Sigmoid colon (tissue), 7 donors: ENCODE results near the gene UBE2G1. TPM values are rescaled to one million over a fixed set of nuclear protein-coding genes. Genes with fewer than 3 reads are reported as not detected.
A peak's percentile ranks its signal among the peaks of the same experiment; 100 is the strongest.

Experiments used
- DNase-seq: peaks from one replicate; pipeline ENCODE4 v3.0.0-alpha.2; 2019
- H3K27ac ChIP-seq, 4 donors: fragments of 200-600 bp; sonication (generic); one replicate each; pipeline ENCODE4 v1.5.1; 2016 to 2019; ENCODE audit warnings: mild to moderate bottlenecking in 1 of 4
- H3K27me3 ChIP-seq, 3 donors: fragments of 200-600 bp; sonication (generic); one replicate each; pipeline ENCODE4 v1.5.1; 2019; ENCODE audit warnings: mild to moderate bottlenecking in 1 of 3
- H3K36me3 ChIP-seq, 4 donors: fragments of 200-600 bp; sonication (generic); one replicate each; pipeline ENCODE4 v1.5.1; 2016 to 2019
- H3K4me1 ChIP-seq, 4 donors: fragments of 200-600 bp; sonication (generic); one replicate each; pipeline ENCODE4 v1.5.1; 2017 to 2019
- H3K4me3 ChIP-seq, 4 donors: fragments of 200-600 bp; sonication (generic); one replicate each; pipeline ENCODE4 v1.5.1; 2017 to 2019; ENCODE audit warnings: mild to moderate bottlenecking in 2 of 4, moderate library complexity in 1 of 4
- H3K9me3 ChIP-seq, 4 donors: fragments of 200-600 bp in 3 of 4; sonication (generic) in 3 of 4; one replicate each; pipeline versions ENCODE4 v1.5.1 to v1.6.1; 2013 to 2019
- EP300 ChIP-seq, 4 donors: sonication (generic); formaldehyde crosslinking; IDR thresholded peaks; one replicate each; pipeline ENCODE4 v1.6.1; 2017; ENCODE audit warnings: antibody characterized with exemption in 4 of 4
- POLR2A ChIP-seq, 2 donors: fragments of 450-650 bp; IDR thresholded peaks; one replicate each; pipeline ENCODE4 v1.6.1; 2016; ENCODE audit warnings: antibody characterized with exemption in 2 of 2, mild to moderate bottlenecking in 2 of 2, moderate library complexity in 2 of 2
- POLR2AphosphoS5 ChIP-seq, 4 donors: sonication (generic); formaldehyde crosslinking; IDR thresholded peaks; one replicate each; pipeline ENCODE4 v1.6.1; 2017; ENCODE audit warnings: antibody characterized with exemption in 4 of 4
- WGBS, 2 donors: extraction: QIAGEN DNeasy Blood & Tissue Kit; methylation state at CpG; one replicate each; pipeline ENCODE4 v1.1.7; 2013; 5-methylcytosine and 5-hydroxymethylcytosine counted together
- intact Hi-C: fragments of 100-400 bp; cut with DNase I; formaldehyde crosslinking; loops from one replicate; pipeline ENCODE4 v1.15.1; 2023
- polyA plus RNA-seq, 3 donors: library from polyadenylated mRNA; stranded (reverse); fragments of 200-250 nt; gene quantifications; one replicate each; pipeline ENCODE4 v1.2.3, GENCODE V29; 2013
- total RNA-seq, 4 donors: library from RNA; depleted of rRNA; stranded (reverse); fragments of >200 nt; gene quantifications; one replicate each; pipeline ENCODE4 v1.1.0, GENCODE V29; 2016
- TF ChIP-seq, protein P1 (sequence below), 4 experiments: fragments of 450-650 bp in 3 of 4; fragments of 200-600 bp in 1 of 4; IDR thresholded peaks; one replicate each; pipeline ENCODE4 v1.5.1; 2016 to 2019; ENCODE audit warnings: antibody characterized with exemption in 4 of 4, mild to moderate bottlenecking in 3 of 4, moderate library complexity in 2 of 4
- donor health status: healthy with polysubstance abuse.
- donor health status: Bipolar disorder and iron deficiency.
- donor health status: healthy.

UBE2G1 gene
- total and polyA plus RNA-seq, 7 donors = 20.5 to 111 (median 83.2) TPM

DNA sequence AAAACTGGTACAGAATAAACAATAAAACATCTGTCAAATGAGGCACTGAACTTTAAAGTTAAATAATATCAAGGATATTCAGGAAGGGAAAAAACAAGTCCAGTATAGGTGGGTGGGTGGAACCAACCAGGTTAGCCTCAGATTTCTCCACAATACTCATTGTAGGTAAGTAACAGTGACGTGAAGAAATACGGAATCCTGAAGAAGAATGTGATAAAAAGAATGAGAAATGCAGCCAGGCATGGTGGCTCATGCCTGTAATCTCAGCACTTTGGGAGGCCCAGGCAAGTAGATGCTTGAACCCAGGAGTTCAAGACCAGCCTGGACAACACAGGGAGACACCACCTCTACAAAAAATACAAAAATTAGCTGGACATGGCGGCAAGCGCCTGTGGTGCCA, 47.3 kb downstream of the UBE2G1 start:
- Histone ChIP-seq H3K27ac (no peak overlapping the region), H3K36me3 (no peaks in the 10 kb centered on the region), H3K27me3 (no peaks in the 10 kb centered on the region), H3K4me3 (no peak overlapping the region), H3K9me3 (no peaks in the 10 kb centered on the region), H3K4me1 (peaks cover 0 to 65% (median 58%) of the 10 kb centered on the region in 4 donors)
- DNase-seq = no peak
- 79 to 88% methylated on average over 4 of the region's 4 CpGs for WGBS, 2 donors
- intact Hi-C loops = no loop called here
- TF ChIP-seq, protein P1, sequence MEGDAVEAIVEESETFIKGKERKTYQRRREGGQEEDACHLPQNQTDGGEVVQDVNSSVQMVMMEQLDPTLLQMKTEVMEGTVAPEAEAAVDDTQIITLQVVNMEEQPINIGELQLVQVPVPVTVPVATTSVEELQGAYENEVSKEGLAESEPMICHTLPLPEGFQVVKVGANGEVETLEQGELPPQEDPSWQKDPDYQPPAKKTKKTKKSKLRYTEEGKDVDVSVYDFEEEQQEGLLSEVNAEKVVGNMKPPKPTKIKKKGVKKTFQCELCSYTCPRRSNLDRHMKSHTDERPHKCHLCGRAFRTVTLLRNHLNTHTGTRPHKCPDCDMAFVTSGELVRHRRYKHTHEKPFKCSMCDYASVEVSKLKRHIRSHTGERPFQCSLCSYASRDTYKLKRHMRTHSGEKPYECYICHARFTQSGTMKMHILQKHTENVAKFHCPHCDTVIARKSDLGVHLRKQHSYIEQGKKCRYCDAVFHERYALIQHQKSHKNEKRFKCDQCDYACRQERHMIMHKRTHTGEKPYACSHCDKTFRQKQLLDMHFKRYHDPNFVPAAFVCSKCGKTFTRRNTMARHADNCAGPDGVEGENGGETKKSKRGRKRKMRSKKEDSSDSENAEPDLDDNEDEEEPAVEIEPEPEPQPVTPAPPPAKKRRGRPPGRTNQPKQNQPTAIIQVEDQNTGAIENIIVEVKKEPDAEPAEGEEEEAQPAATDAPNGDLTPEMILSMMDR (IDR thresholded peaks at IDR 0.05) = no peak
- TF ChIP-seq POLR2A (IDR thresholded peaks at IDR 0.05) (no peak), POLR2AphosphoS5 (IDR thresholded peaks at IDR 0.05) (no peak), EP300 (IDR thresholded peaks at IDR 0.05) (no peak)

DNA sequence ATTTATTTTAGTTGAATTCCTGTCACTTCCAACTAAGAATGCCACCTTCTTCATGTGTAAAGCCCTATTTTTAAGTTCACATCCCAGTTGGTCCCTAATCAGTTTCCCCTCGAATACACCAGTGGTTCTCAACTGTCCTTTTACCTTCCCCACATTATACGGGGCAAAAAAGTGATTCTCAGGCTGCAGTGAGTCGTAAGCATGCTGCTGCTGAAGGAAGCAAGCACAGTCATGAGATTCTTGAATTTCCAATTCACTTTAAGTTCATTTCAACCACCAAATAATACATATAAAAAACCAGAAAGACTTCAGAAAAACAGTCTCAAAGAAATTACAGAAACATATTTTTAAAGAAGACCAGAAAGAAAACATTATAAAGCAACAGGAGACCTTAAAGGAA, 47.9 kb downstream of the UBE2G1 start:
- WGBS, 2 donors = 18 to 52% methylated on average over 3 of the region's 3 CpGs
- Histone ChIP-seq H3K4me1 (peaks cover 0 to 67% (median 65%) of the 10 kb centered on the region in 4 donors), H3K36me3 (no peaks in the 10 kb centered on the region), H3K4me3 (no peak overlapping the region), H3K27ac (peak overlapping the region; percentile 36 to 71 (median 62)), H3K27me3 (no peaks in the 10 kb centered on the region), H3K9me3 (no peaks in the 10 kb centered on the region)
- DNase-seq = no peak
- intact Hi-C loops = no loop called here
- TF ChIP-seq POLR2AphosphoS5 (IDR thresholded peaks at IDR 0.05) = no peak
- TF ChIP-seq POLR2A (IDR thresholded peaks at IDR 0.05) = no peak
- TF ChIP-seq EP300 (IDR thresholded peaks at IDR 0.05) = no peak
- TF ChIP-seq, protein P1 (IDR thresholded peaks at IDR 0.05) = no peak

DNA sequence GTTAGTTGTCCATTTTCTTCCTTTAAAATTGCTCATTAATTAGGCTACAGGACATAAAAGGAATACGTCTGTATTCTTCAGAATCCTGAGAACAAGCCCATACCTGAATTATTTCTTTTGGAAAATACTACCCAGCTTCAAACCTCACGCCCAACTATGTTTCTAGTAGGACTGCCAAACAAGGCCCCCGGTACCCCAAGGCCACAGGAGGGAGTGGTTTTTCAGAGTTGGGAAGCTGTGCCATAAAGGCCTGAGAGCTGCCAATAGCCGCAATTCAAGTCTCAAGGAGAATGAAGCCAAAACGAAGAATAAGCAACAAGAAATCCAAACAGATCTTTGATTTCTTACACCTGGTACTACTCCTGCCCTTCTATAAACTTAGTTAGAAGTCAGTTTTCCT, 48.3 kb downstream of the UBE2G1 start:
- Histone ChIP-seq H3K9me3 (no peaks in the 10 kb centered on the region), H3K4me3 (no peak overlapping the region), H3K36me3 (no peaks in the 10 kb centered on the region), H3K4me1 (peaks cover 0 to 70% (median 67%) of the 10 kb centered on the region in 4 donors), H3K27me3 (no peaks in the 10 kb centered on the region), H3K27ac (peak overlapping the region; percentile 36 to 71 (median 62))
- no peak for DNase-seq
- TF ChIP-seq, protein P1 (IDR thresholded peaks at IDR 0.05) = no peak
- TF ChIP-seq POLR2A (IDR thresholded peaks at IDR 0.05) (no peak), EP300 (IDR thresholded peaks at IDR 0.05) (no peak), POLR2AphosphoS5 (IDR thresholded peaks at IDR 0.05) (no peak)
- intact Hi-C loops = no loop called here
- WGBS, 2 donors = 19 to 47% methylated on average over 5 of the region's 5 CpGs

DNA sequence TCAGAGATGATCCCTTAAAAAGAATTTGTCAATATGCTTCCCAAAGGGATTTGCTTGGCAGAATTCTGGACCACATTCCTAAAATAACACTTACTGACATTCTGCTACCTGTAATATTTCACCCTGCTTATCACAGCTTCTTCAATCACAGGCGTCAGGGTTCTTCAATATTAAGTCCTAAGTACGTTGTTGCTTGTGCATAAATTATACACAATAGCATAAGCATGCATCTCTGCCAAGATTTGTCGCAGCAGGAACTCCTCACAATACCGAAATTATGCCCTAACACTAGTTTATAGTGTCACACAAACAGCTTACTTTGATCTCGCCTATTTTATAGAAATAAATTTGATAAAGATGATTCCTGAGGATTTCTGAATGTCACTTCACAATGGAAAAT, 48.9 kb downstream of the UBE2G1 start:
- Histone ChIP-seq H3K27me3 (no peaks in the 10 kb centered on the region), H3K9me3 (no peaks in the 10 kb centered on the region), H3K27ac (peak overlapping the region; percentile 36 to 71 (median 62)), H3K4me3 (no peak overlapping the region), H3K4me1 (peaks cover 0 to 72% (median 71%) of the 10 kb centered on the region in 4 donors), H3K36me3 (no peaks in the 10 kb centered on the region)
- no peak for DNase-seq
- no peak for TF ChIP-seq POLR2AphosphoS5 (IDR thresholded peaks at IDR 0.05)
- TF ChIP-seq EP300 (IDR thresholded peaks at IDR 0.05) = no peak
- 15 to 54% methylated on average over 5 of the region's 5 CpGs for WGBS, 2 donors
- intact Hi-C loops = no loop called here

DNA sequence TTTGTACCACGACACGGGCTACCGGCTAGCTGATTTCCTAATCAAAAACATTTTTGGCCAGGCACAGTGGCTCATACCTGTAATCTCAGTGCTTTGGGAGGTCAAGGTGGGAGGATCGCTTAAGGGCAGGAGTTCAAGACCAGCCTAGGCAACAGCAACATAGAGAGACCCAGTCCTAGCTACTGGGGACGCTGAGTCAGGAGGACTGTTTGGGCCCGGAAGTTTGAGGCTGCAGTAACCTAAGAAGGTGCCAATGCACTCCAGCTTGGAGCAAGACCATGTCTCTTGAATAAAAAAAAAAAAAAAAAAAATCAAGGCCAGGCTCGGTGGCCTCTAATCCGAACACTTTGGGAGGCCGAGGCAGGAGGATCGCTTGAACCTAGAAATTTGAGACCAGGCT, 49.8 kb downstream of the UBE2G1 start:
- H3K4me3 ChIP-seq = no peak overlapping the region
- H3K9me3 ChIP-seq = no peaks in the 10 kb centered on the region
- intact Hi-C loops = no loop called here
- H3K36me3 ChIP-seq = no peaks in the 10 kb centered on the region
- peaks cover 0 to 67% (median 65%) of the 10 kb centered on the region in 4 donors for H3K4me1 ChIP-seq
- TF ChIP-seq EP300 (IDR thresholded peaks at IDR 0.05) = no peak
- TF ChIP-seq, protein P1 (IDR thresholded peaks at IDR 0.05) = no peak
- TF ChIP-seq POLR2A (IDR thresholded peaks at IDR 0.05) = no peak
- TF ChIP-seq POLR2AphosphoS5 (IDR thresholded peaks at IDR 0.05) = no peak
- 90 to 95% methylated on average over 10 of the region's 10 CpGs for WGBS, 2 donors
- peak overlapping the region in 3 of 4 donors; percentile 50 to 71 (median 70) for H3K27ac ChIP-seq
- DNase-seq = no peak
- no peaks in the 10 kb centered on the region for H3K27me3 ChIP-seq
